Brain microvascular endothelial cell (primary cell): Measurements from ENCODE around the gene PPT1.

Experiments used
- DNase-seq: peaks from one replicate; pipeline ENCODE4 v3.0.0-alpha.2; 2020
- H3K27ac ChIP-seq: fragments of 250-450 bp; sonication (Bioruptor Pico); 2 replicates; pipeline ENCODE4 v1.5.1; 2020; ENCODE audit warnings: mild to moderate bottlenecking, moderate library complexity
- H3K27me3 ChIP-seq: fragments of 250-450 bp; sonication (Bioruptor Pico); replicated peaks from 2 replicates; pipeline ENCODE4 v1.5.1; 2020; ENCODE audit warnings: mild to moderate bottlenecking
- H3K36me3 ChIP-seq: fragments of 250-450 bp; sonication (Bioruptor Pico); replicated peaks from 2 replicates; pipeline ENCODE4 v1.5.1; 2020; ENCODE audit warnings: mild to moderate bottlenecking
- H3K4me3 ChIP-seq: 2 replicates; pipeline ENCODE4 v1.5.1; 2011; ENCODE audit warnings: low read depth, mild to moderate bottlenecking, control low read depth, low read length, moderate library complexity
- CTCF ChIP-seq: IDR thresholded peaks from 2 replicates; pipeline ENCODE4 v1.5.1; 2011; ENCODE audit warnings: low read depth, mild to moderate bottlenecking, moderate library complexity, low read length, control low read depth, inconsistent platforms; ENCODE audit errors: missing control alignments
- in situ Hi-C: cut with HindIII; loops from 2 replicates; pipeline ENCODE4 v1.10.0; 2017; ENCODE audit warnings: low sequenced_read_pairs, low pct_ligation_motif_present

PPT1 gene

GRCh38 chr1:40076895-40077312 lies 20.1 kb downstream of the PPT1 start:
- Histone ChIP-seq H3K4me3 (no peak overlapping the region), H3K36me3 (peaks cover 49% of the 10 kb centered on the region), H3K27me3 (no peaks in the 10 kb centered on the region), H3K27ac (no peak overlapping the region)
- in situ Hi-C loops: no loop called here
- DNase-seq: peak; percentile 56
- TF ChIP-seq CTCF: no peak

- TF ChIP-seq CTCF: no peak
- H3K4me3 ChIP-seq: no peak overlapping the region
- no peak for DNase-seq
- H3K36me3 ChIP-seq: peaks cover 66% of the 10 kb centered on the region
- H3K27ac ChIP-seq: no peak overlapping the region
- H3K27me3 ChIP-seq: no peaks in the 10 kb centered on the region
- in situ Hi-C loops: no loop called here
Observed at GRCh38 chr1:40075266-40075665, 21.8 kb downstream of the PPT1 start.

GRCh38 chr1:40073062-40073461 lies 24.0 kb downstream of the PPT1 start:
- DNase-seq: no peak
- Histone ChIP-seq H3K27ac (no peak overlapping the region), H3K36me3 (peaks cover 75% of the 10 kb centered on the region), H3K4me3 (no peak overlapping the region), H3K27me3 (no peaks in the 10 kb centered on the region)
- in situ Hi-C loops: no loop called here
- no peak for TF ChIP-seq CTCF

GRCh38 chr1:40072142-40072541 lies 24.9 kb downstream of the PPT1 start:
- Histone ChIP-seq H3K27me3 (no peaks in the 10 kb centered on the region), H3K4me3 (no peak overlapping the region), H3K36me3 (peaks cover 82% of the 10 kb centered on the region), H3K27ac (no peak overlapping the region)
- TF ChIP-seq CTCF: no peak
- no peak for DNase-seq
- in situ Hi-C loops: no loop called here

- Histone ChIP-seq H3K4me3 (no peak overlapping the region), H3K27me3 (no peaks in the 10 kb centered on the region), H3K27ac (no peak overlapping the region), H3K36me3 (peaks cover 97% of the 10 kb centered on the region)
- in situ Hi-C loops: no loop called here
- TF ChIP-seq CTCF: no peak
- no peak for DNase-seq
Observed at GRCh38 chr1:40067851-40068250, 29.2 kb downstream of the PPT1 start.

- in situ Hi-C loops: no loop called here
- Histone ChIP-seq H3K4me3 (no peak overlapping the region), H3K27ac (peak overlapping the region; percentile 44), H3K27me3 (no peaks in the 10 kb centered on the region), H3K36me3 (peaks cover 98% of the 10 kb centered on the region)
- TF ChIP-seq CTCF: no peak
- DNase-seq: no peak
Observed at GRCh38 chr1:40067023-40067422, 30.0 kb downstream of the PPT1 start.
